ENCODE measurements around the gene TPCN2. TPM values are rescaled to one million over a fixed set of nuclear protein-coding genes. Genes with fewer than 3 reads are reported as not detected.

TPCN2 gene
- polyA plus RNA-seq, 1 donor from 2014 or later: 14.2 TPM

DNA sequence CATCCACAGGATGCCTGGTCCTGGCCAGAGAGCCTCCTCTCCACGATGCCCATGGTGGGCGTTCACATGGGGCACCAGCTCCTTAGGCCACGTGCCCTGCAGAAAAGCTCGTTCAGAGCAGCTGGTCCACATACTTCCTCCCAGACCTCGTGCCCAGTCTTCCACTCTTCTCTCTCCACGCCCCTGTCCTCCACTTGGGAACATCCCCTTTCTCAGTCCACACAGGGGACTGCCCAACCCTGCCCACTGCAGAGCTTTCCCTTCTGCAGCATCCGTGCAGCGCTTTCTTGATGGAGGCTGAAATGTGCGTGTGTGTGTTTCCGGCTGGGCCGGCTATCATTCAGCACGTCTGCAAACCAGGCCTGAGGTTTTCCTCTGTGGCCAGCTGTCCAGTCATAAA, 11.3 kb downstream of the TPCN2 start:
- TF ChIP-seq TAF1 (IDR thresholded peaks at IDR 0.05; ENCODE audit: low read depth) (no peak), SMC3 (conservative IDR thresholded peaks at IDR 0.05; ENCODE audit: poor library complexity) (no peak), POLR2AphosphoS5 (IDR thresholded peaks at IDR 0.05) (no peak), EZH2 (IDR thresholded peaks at IDR 0.05; ENCODE audit: borderline replicate concordance, insufficient read depth, low read length, poor library complexity, severe bottlenecking) (no peak), RAD21 (conservative IDR thresholded peaks at IDR 0.05) (no peak)
- TF ChIP-seq, protein P1, sequence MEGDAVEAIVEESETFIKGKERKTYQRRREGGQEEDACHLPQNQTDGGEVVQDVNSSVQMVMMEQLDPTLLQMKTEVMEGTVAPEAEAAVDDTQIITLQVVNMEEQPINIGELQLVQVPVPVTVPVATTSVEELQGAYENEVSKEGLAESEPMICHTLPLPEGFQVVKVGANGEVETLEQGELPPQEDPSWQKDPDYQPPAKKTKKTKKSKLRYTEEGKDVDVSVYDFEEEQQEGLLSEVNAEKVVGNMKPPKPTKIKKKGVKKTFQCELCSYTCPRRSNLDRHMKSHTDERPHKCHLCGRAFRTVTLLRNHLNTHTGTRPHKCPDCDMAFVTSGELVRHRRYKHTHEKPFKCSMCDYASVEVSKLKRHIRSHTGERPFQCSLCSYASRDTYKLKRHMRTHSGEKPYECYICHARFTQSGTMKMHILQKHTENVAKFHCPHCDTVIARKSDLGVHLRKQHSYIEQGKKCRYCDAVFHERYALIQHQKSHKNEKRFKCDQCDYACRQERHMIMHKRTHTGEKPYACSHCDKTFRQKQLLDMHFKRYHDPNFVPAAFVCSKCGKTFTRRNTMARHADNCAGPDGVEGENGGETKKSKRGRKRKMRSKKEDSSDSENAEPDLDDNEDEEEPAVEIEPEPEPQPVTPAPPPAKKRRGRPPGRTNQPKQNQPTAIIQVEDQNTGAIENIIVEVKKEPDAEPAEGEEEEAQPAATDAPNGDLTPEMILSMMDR (IDR thresholded peaks at IDR 0.05; ENCODE audit: poor library complexity, severe bottlenecking): no peak
- H3K36me3 ChIP-seq (ENCODE audit: insufficient read depth, low read length): no peaks in the 10 kb centered on the region
- H3K4me2 ChIP-seq (ENCODE audit: low read length): no peak overlapping the region
- H3F3A ChIP-seq (ENCODE audit: insufficient read depth, low read length, poor library complexity, severe bottlenecking): no peaks in the 10 kb centered on the region
- no peak overlapping the region for H3K4me3 ChIP-seq (ENCODE audit: low read length)
- no peaks in the 10 kb centered on the region for H3K27me3 ChIP-seq (ENCODE audit: insufficient read depth, low read depth, low read length)
- H3K9me2 ChIP-seq (ENCODE audit: insufficient read depth, low read length): no peaks in the 10 kb centered on the region
- no peaks in the 10 kb centered on the region for H3K9me3 ChIP-seq (ENCODE audit: low read length)
- H3K79me2 ChIP-seq (replicated peaks; ENCODE audit: insufficient read depth, low read length): no peaks in the 10 kb centered on the region
- H2AFZ ChIP-seq (ENCODE audit: low read depth, low read length): no peak overlapping the region
- no peak overlapping the region for H3K9ac ChIP-seq (ENCODE audit: low read length)
- no peak overlapping the region for H3K27ac ChIP-seq (ENCODE audit: low read length)
- no peaks in the 10 kb centered on the region for H4K20me1 ChIP-seq (ENCODE audit: insufficient read depth)

DNA sequence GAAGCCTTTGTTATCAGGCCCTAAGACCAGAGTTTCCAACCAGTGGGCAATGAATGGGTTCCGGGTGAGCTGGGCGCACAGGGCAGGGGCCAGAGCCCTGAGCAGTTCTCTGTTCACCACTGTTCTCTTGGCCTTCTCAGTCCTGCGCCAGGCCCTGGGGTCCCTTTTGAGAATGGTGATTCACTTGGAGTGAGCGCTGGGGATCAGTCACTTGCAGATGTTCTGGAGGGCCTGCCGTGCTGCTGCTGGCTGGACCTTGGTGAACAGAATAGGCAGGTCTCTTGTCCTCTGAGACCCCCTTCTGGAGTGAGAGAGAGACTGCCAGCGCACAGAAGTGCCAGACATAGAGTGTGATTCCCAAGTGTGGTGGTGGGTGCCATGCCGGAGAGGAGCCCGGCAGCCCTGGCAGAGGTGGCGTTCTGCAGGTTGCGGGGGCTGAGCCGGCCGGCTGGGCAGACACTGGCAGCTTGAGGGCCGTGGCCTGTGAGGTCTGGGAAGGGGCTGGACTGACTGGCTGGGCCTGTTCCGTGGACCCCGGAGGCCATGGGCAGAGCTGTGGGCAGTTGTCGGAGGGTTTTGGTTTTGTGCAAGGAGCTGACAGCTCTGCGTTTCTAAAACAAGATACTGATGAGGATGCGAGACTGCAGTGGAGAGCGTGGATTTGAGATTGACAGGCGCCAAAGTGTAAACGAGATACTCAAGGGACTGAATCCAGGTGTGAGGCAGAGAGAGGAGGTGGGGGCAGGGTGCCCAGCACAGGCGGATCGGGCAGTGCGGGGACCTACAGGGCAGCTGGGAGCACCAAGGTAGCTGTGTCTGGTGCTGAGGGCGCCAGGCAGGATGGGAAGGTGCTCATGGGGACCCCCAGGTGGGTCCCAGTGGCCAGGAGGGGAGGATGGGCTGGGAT, 12.3 kb downstream of the TPCN2 start:
- Histone ChIP-seq H3K9ac (ENCODE audit: low read length) (no peak overlapping the region), H3K4me3 (ENCODE audit: low read length) (no peak overlapping the region), H4K20me1 (ENCODE audit: insufficient read depth) (no peaks in the 10 kb centered on the region)

More for the DNA sequence above, 12.3 kb downstream of the TPCN2 start:
- Histone ChIP-seq H3K36me3 (ENCODE audit: insufficient read depth, low read length) (no peaks in the 10 kb centered on the region), H3K79me2 (replicated peaks; ENCODE audit: insufficient read depth, low read length) (no peaks in the 10 kb centered on the region), H3F3A (ENCODE audit: insufficient read depth, low read length, poor library complexity, severe bottlenecking) (no peaks in the 10 kb centered on the region), H3K9me3 (ENCODE audit: low read length) (no peaks in the 10 kb centered on the region), H3K27ac (ENCODE audit: low read length) (no peak overlapping the region), H3K4me2 (ENCODE audit: low read length) (no peak overlapping the region), H2AFZ (ENCODE audit: low read depth, low read length) (no peak overlapping the region), H3K27me3 (ENCODE audit: insufficient read depth, low read depth, low read length) (no peaks in the 10 kb centered on the region), H3K9me2 (ENCODE audit: insufficient read depth, low read length) (no peaks in the 10 kb centered on the region)
- TF ChIP-seq EZH2 (IDR thresholded peaks at IDR 0.05; ENCODE audit: borderline replicate concordance, insufficient read depth, low read length, poor library complexity, severe bottlenecking): no peak
- no peak for TF ChIP-seq SMC3 (conservative IDR thresholded peaks at IDR 0.05; ENCODE audit: poor library complexity)
- no peak for TF ChIP-seq RAD21 (conservative IDR thresholded peaks at IDR 0.05)
- TF ChIP-seq MXI1 (conservative IDR thresholded peaks at IDR 0.05; ENCODE audit: poor library complexity, severe bottlenecking): no peak
- TF ChIP-seq, protein P1 (IDR thresholded peaks at IDR 0.05; ENCODE audit: poor library complexity, severe bottlenecking): no peak
- TF ChIP-seq, protein P2, sequence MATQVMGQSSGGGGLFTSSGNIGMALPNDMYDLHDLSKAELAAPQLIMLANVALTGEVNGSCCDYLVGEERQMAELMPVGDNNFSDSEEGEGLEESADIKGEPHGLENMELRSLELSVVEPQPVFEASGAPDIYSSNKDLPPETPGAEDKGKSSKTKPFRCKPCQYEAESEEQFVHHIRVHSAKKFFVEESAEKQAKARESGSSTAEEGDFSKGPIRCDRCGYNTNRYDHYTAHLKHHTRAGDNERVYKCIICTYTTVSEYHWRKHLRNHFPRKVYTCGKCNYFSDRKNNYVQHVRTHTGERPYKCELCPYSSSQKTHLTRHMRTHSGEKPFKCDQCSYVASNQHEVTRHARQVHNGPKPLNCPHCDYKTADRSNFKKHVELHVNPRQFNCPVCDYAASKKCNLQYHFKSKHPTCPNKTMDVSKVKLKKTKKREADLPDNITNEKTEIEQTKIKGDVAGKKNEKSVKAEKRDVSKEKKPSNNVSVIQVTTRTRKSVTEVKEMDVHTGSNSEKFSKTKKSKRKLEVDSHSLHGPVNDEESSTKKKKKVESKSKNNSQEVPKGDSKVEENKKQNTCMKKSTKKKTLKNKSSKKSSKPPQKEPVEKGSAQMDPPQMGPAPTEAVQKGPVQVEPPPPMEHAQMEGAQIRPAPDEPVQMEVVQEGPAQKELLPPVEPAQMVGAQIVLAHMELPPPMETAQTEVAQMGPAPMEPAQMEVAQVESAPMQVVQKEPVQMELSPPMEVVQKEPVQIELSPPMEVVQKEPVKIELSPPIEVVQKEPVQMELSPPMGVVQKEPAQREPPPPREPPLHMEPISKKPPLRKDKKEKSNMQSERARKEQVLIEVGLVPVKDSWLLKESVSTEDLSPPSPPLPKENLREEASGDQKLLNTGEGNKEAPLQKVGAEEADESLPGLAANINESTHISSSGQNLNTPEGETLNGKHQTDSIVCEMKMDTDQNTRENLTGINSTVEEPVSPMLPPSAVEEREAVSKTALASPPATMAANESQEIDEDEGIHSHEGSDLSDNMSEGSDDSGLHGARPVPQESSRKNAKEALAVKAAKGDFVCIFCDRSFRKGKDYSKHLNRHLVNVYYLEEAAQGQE (IDR thresholded peaks at IDR 0.05; ENCODE audit: borderline replicate concordance): no peak
- TF ChIP-seq POLR2AphosphoS5 (IDR thresholded peaks at IDR 0.05): no peak
- no peak for TF ChIP-seq TAF1 (IDR thresholded peaks at IDR 0.05; ENCODE audit: low read depth)
- TF ChIP-seq EP300 (conservative IDR thresholded peaks at IDR 0.05; ENCODE audit: poor library complexity, severe bottlenecking): no peak

All from neural cell (in vitro differentiated cells).